Spinal cord (tissue), 10 donors: Measurements from ENCODE around the gene SCAMP5. TPM values are rescaled to one million over a fixed set of nuclear protein-coding genes. Genes with fewer than 3 reads are reported as not detected.
A peak's percentile ranks its signal among the peaks of the same experiment; 100 is the strongest.

Experiments
- DNase-seq, 6 donors: peaks; one replicate each; pipeline versions ENCODE4 v3.0.0 to v3.0.0-alpha.2; 2013 to 2015; ENCODE audit warnings: low spot score in 6 of 6, low read depth in 4 of 6
- H3K27ac ChIP-seq: one replicate; pipeline ENCODE4 v1.5.1; 2013; ENCODE audit warnings: low read depth, low read length, control low read depth
- H3K27me3 ChIP-seq: one replicate; pipeline ENCODE4 v1.6.1; 2013; ENCODE audit warnings: low read length; ENCODE audit not compliant: control insufficient read depth, insufficient read depth
- H3K36me3 ChIP-seq: one replicate; pipeline ENCODE4 v1.6.1; 2013; ENCODE audit warnings: low read length; ENCODE audit not compliant: control insufficient read depth, insufficient read depth
- H3K4me1 ChIP-seq: one replicate; pipeline ENCODE4 v1.6.1; 2013; ENCODE audit warnings: low read length; ENCODE audit not compliant: control insufficient read depth, insufficient read depth
- H3K4me3 ChIP-seq: one replicate; pipeline ENCODE4 v1.5.1; 2013; ENCODE audit warnings: low read depth, low read length, control low read depth
- H3K9me3 ChIP-seq: one replicate; pipeline ENCODE4 v1.6.1; 2013; ENCODE audit warnings: low read length; ENCODE audit not compliant: control insufficient read depth, insufficient read depth
- WGBS: methylation state at CpG from one replicate; pipeline ENCODE4 v1.1.5; 2013; ENCODE audit warnings: missing lambda C conversion rate; ENCODE audit not compliant: insufficient coverage; 5-methylcytosine and 5-hydroxymethylcytosine counted together
- polyA plus RNA-seq, 2 donors: library from polyadenylated mRNA; unstranded; fragments of 120-200 nt; gene quantifications; one replicate each; pipeline ENCODE4 v1.2.1, GENCODE V29; 2013; ENCODE audit not compliant: insufficient read length in 2 of 2
- total RNA-seq, 2 donors: library from RNA; depleted of rRNA in 1 of 2; stranded (reverse); fragments of 120-200 nt in 1 of 2; fragments of >200 nt in 1 of 2; gene quantifications; one replicate each; pipeline versions ENCODE4 v1.2.3 to v1.2.4, GENCODE V29; 2013 to 2014
- donor health status: healthy.

Gene SCAMP5
- total and polyA plus RNA-seq, 4 donors, result 28.4 to 178 (median 103) TPM

DNA sequence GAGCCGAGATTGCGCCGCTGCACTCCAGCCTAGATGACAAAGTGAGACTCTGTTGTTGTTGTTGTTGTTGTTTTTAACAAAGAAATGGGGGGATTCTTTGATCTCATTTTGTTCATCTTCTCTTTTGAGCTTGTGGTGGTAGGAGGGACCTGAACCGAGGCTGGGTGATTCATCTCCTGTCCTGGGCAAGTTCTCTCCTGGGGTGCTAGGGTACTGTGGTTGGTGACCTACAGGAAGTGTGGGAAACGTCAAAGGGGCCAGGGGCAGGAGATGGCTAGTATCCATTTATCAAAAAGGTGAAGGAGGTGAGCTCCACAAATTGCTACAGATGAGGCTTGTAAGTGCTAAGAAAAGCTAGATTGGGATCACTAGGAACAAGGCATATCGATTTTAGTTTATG lies 42.3 kb downstream of the SCAMP5 start:
- Histone ChIP-seq H3K9me3 (no peaks in the 10 kb centered on the region), H3K27ac (no peak overlapping the region), H3K36me3 (peaks cover 8% of the 10 kb centered on the region), H3K4me3 (no peak overlapping the region), H3K27me3 (no peaks in the 10 kb centered on the region), H3K4me1 (peaks cover under 1% of the 10 kb centered on the region)
- WGBS, result 90% methylated on average over 6 of the region's 6 CpGs
- DNase-seq, result no peak

DNA sequence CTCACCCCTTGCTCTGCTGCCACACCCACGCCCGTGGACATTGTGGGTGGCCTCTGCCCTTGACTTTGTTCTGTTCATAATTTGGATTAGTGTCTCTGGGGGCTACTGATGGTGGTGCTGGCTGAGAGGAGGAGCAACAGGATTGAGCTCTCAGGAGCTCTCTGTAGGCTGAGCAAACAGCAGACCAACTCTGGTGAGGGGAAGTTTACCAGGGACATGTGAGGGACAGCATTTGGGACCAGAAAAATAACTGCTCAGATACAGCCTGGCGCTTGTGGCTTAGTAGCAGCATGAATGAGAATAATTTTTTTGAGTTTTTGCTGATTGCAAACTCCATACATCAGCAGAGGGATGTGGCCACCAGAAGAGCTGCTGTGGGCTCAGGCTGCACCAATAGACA lies 42.9 kb downstream of the SCAMP5 start:
- DNase-seq, result no peak
- H3K27ac ChIP-seq, result no peak overlapping the region
- H3K4me3 ChIP-seq, result no peak overlapping the region
- no peaks in the 10 kb centered on the region for H3K27me3 ChIP-seq
- H3K9me3 ChIP-seq, result no peaks in the 10 kb centered on the region
- H3K4me1 ChIP-seq, result peaks cover 6% of the 10 kb centered on the region
- WGBS, result 100% methylated on average over 2 of the region's 3 CpGs
- H3K36me3 ChIP-seq, result peaks cover 8% of the 10 kb centered on the region

DNA sequence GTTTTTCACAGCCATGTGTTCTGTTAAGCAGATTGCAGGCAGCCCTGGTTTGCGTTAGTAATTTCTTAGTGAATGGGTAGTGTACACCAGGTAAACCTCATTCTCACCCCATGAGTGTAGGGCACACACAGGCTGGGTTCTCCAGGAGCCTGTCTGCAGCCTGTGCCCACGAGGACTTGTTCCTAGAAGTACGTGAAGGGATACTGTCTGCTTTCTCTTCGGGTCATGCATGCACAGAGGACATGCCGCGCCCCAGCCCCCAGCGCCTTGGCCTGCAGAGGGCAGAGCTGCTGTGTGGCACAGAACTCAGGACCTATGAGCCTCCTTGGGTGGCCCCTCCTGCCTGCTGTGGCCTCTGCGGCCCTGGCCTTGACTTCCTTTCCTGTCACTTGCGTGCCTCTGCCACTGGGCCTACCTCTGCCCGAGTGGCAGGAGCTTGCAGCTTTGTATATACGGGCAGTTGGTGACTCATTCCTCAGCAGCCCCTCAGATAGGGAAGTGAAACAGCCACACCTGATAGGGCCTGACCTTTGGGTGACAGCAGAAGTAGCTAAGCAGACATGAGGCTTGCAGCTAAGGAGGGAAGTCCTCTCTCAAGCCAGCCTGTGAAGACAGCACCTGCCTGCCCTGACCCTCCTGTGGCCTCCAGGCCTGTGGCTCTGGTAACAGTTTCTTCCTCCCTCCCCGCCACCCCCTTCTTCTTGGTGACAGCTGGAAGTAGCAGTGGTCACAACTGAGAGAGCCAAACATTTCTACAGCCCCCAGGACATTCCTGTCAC lies 47.6 kb downstream of the SCAMP5 start:
- Histone ChIP-seq H3K4me1 (peaks cover 45% of the 10 kb centered on the region), H3K9me3 (no peaks in the 10 kb centered on the region), H3K36me3 (peaks cover 11% of the 10 kb centered on the region), H3K27me3 (no peaks in the 10 kb centered on the region), H3K27ac (peak overlapping the region; percentile 86), H3K4me3 (no peak overlapping the region)
- DNase-seq, result no peak
- whole genome bisulfite sequencing, result 75% methylated on average over 10 of the region's 12 CpGs

DNA sequence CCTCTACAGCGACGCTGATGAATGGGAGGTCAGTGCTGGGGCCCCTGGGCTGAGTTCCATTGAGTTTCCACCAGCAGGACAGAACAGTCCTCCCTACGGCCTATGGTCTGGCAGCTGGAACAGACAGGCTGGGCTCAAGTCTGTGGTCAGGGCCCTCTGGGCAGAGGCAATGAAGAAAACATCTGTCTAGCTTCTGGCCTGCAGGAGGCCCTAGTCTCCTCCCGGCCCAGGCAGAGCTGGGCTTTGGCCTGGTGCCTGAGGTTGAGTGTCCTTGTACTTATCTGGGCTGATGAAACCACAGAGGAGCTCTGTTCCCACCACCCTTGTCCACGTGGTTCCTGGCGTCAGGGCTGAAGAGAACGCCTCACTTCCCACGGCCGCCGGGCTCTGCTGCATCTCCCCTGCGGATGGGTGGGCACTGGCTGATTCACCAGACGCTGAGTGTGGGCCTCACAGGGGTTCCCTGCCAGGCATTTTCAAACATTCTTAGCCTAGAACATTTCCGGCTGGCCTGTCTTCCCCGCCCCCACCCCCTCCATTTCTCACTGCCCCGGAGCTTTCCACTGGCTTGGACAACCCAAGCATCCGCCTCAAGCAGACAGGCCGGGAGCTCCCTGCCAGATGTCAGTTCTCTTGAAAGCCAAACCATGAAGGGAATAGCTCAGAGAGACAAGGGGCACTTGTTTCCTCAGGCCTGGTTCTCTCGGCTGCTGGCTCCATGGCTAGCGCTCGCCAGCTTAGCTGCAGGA lies 48.3 kb downstream of the SCAMP5 start:
- 41% methylated on average over 20 of the region's 20 CpGs for WGBS
- Histone ChIP-seq H3K27ac (peak overlapping the region; percentile 86), H3K4me1 (peaks cover 52% of the 10 kb centered on the region), H3K27me3 (no peaks in the 10 kb centered on the region), H3K36me3 (peaks cover 14% of the 10 kb centered on the region), H3K4me3 (no peak overlapping the region), H3K9me3 (no peaks in the 10 kb centered on the region)
- DNase-seq, result peak in 2 of 6 donors; percentile 34 to 87

DNA sequence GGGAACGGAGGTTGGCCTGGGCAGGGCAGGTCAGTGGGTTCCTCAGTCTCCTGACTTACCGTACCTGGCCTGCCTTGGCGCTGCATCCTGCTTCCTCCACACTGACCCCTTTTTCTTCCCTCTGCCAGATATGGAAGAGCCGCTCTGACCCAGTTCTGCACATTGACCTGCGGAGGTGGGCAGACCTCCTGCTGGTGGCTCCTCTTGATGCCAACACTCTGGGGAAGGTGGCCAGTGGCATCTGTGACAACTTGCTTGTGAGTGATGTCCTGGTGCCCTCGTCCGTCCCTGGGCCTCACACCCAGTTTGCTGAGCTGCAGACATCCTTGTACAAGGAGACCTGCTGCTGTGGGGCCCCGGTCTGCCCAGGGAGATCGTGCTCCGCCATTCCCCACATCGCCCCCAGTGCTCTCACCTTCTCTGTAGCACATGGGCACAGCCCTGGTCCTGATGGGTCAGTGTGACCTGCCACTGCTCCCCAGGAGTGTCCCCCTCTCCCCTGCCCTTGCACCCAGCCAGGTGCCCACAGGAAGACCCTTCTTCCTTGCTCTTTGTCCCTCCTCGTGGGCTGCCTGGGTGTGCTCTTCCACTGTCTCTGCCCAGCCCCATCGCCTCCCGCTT lies 49.0 kb downstream of the SCAMP5 start:
- H3K4me1 ChIP-seq, result peaks cover 59% of the 10 kb centered on the region
- peak overlapping the region; percentile 86 for H3K27ac ChIP-seq
- H3K27me3 ChIP-seq, result no peaks in the 10 kb centered on the region
- 85% methylated on average over 11 of the region's 14 CpGs for WGBS
- H3K9me3 ChIP-seq, result no peaks in the 10 kb centered on the region
- H3K4me3 ChIP-seq, result no peak overlapping the region
- H3K36me3 ChIP-seq, result peaks cover 20% of the 10 kb centered on the region
- no peak for DNase-seq

DNA sequence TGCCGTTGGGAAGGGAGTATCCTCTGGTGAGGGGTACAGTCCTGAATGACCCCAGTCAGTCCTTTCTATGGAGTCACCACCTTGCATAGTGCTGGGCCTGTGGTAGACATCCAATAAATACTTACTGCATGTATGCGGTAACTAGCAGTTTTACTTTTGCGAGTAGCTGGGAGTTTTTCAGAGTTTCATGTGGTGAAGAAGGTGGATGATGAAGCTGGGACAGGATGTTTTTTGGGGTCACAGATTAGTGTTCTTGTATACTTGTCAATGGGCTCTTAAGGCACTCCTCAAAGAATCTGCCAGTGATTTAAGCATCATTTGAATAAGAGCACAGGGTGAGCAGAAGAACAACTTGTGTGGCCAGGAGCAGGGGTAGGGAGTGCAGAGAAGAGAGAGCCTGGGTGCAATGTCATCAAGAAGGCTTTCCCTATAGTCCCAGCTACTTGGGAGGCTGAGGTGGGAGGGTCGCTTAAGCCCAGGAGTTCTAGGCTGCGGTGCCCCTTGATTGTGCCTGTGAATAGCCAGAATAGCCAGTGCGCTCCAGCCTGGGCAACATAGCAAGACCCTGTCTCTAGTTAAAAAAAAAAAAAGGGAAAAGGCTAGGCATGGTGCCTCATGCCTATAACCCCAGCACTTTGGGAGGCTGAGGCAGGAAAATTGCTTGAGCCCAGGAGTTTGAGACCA lies 50.1 kb downstream of the SCAMP5 start:
- H3K9me3 ChIP-seq, result no peaks in the 10 kb centered on the region
- no peak overlapping the region for H3K27ac ChIP-seq
- DNase-seq, result no peak
- H3K4me1 ChIP-seq, result peaks cover 63% of the 10 kb centered on the region
- H3K4me3 ChIP-seq, result no peak overlapping the region
- peaks cover 21% of the 10 kb centered on the region for H3K36me3 ChIP-seq
- 100% methylated on average over 3 of the region's 6 CpGs for WGBS
- no peaks in the 10 kb centered on the region for H3K27me3 ChIP-seq

DNA sequence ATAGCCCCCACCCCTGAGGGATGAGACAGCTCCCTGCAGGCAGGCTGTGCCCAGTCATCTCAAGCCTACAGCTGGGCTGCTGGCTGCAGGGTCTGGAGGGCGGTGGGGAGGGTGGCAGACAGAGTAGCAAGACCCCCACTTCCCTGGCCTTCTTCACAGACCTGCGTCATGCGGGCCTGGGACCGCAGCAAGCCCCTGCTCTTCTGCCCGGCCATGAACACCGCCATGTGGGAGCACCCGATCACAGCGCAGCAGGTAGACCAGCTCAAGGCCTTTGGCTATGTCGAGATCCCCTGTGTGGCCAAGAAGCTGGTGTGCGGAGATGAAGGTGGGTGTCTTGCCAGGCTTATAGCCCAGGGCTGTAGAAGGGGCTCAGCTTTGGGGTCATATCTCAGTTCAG lies 53.0 kb downstream of the SCAMP5 start:
- WGBS, result 96% methylated on average over 10 of the region's 10 CpGs
- Histone ChIP-seq H3K27me3 (no peaks in the 10 kb centered on the region), H3K36me3 (peaks cover 18% of the 10 kb centered on the region), H3K4me3 (no peak overlapping the region), H3K9me3 (no peaks in the 10 kb centered on the region), H3K4me1 (peaks cover 67% of the 10 kb centered on the region), H3K27ac (no peak overlapping the region)
- no peak for DNase-seq

DNA sequence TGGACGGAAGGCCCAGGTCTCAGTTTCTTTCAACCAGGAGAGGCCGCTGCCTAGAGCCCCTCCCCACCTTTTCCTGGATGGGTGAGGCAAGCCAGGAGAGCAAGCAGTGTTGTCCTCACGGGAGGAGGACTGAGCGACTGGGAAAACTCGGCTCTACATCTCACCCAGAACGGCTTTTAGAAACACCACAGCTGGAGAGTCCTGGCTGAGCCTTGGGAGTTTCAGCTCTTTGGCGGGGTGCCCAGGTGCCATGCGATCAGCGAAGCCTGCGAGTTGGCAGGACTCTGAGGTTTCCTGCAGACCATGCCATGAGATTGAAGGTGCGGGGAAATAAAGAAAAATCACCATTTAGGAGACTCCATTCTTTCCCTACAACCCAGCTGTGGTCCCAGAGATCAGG lies 54.0 kb downstream of the SCAMP5 start:
- Histone ChIP-seq H3K36me3 (peaks cover 17% of the 10 kb centered on the region), H3K4me3 (no peak overlapping the region), H3K27me3 (no peaks in the 10 kb centered on the region), H3K4me1 (peaks cover 57% of the 10 kb centered on the region), H3K27ac (peak overlapping the region; percentile 25), H3K9me3 (no peaks in the 10 kb centered on the region)
- peak in 3 of 6 donors; percentile 55 to 92 (median 80) for DNase-seq
- WGBS, result 53% methylated on average over 6 of the region's 11 CpGs

DNA sequence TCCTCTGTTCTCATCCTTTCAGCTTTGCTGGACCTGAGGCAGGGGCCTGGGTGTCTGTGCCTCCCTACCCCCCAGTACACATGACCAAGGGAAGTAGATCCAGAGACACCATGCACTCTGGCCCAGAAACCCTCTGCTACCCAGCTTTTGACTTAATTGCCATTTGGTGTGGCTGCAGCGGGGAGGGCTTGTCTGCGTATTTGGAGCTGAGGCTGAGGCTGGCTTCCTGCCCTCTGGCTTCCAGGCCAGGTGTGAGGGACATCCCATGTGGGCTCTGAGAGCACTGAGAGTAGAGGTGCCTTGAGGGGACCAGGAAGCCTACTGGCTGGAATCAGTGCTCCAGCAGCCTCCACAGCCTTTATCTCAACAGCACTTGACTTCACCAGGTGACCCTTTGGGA lies 54.9 kb downstream of the SCAMP5 start:
- H3K4me1 ChIP-seq, result peaks cover 54% of the 10 kb centered on the region
- peaks cover 12% of the 10 kb centered on the region for H3K36me3 ChIP-seq
- 81% methylated on average over 2 of the region's 2 CpGs for WGBS
- no peak overlapping the region for H3K27ac ChIP-seq
- H3K9me3 ChIP-seq, result no peaks in the 10 kb centered on the region
- no peak for DNase-seq
- H3K27me3 ChIP-seq, result no peaks in the 10 kb centered on the region
- no peak overlapping the region for H3K4me3 ChIP-seq
